ENCODE measurements around the gene UBE2S.

- TF ChIP-seq EZH2 (IDR thresholded peaks at IDR 0.05; ENCODE audit: borderline replicate concordance, low read depth, low read length, severe bottlenecking) (no peak), CTCF (IDR thresholded peaks at IDR 0.05; ENCODE audit: borderline replicate concordance, extremely low read depth, low read length, poor library complexity, severe bottlenecking) (no peak)
Measured at GRCh38 chr19:55446060-55446459, 38.5 kb upstream of the UBE2S start.

Data from DND-41 (cell line).